Left renal cortex interstitium (tissue), 4 donors: ENCODE measurements around the gene PEX19. TPM values are rescaled to one million over a fixed set of nuclear protein-coding genes. Genes with fewer than 3 reads are reported as not detected.

Experiments used
- DNase-seq, 4 donors: peaks; one replicate each; pipeline ENCODE4 v3.0.0-alpha.2; 2013; ENCODE audit warnings: low read depth in 4 of 4, low spot score in 2 of 4, missing footprints in 1 of 4
- polyA plus RNA-seq, 4 donors: library from polyadenylated mRNA; unstranded; fragments of 120-200 nt; gene quantifications; one replicate each; pipeline ENCODE4 v1.2.1, GENCODE V29; 2013; ENCODE audit not compliant: insufficient read length in 4 of 4

The PEX19 gene
- polyA plus RNA-seq, 4 donors: 72.1 to 91.4 (median 78.8) TPM

GRCh38 chr1:160243767-160244166, 41.2 kb downstream of the PEX19 start:
- no peak for DNase-seq

GRCh38 chr1:160239582-160240299, 45.2 kb downstream of the PEX19 start:
- no peak for DNase-seq

DNA sequence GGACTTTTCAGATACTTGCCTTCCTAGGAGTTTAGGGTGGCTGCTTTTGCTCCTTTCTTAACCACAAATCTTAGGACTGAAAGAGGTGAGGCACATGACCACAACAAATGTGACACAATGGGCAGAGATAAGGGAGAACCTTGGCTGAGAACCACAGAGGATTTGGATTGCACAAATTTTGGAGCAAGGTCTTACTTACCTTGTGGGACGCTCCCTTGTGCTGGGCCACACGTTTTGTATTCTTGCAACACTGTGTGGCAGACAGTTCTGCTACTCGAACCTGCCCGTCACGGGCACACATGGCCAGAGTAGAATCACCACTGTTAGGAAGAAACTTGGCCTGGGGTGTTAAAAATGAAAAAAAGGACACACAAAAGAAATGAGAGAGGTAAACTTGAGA, 46.5 kb downstream of the PEX19 start:
- DNase-seq: no peak

DNA sequence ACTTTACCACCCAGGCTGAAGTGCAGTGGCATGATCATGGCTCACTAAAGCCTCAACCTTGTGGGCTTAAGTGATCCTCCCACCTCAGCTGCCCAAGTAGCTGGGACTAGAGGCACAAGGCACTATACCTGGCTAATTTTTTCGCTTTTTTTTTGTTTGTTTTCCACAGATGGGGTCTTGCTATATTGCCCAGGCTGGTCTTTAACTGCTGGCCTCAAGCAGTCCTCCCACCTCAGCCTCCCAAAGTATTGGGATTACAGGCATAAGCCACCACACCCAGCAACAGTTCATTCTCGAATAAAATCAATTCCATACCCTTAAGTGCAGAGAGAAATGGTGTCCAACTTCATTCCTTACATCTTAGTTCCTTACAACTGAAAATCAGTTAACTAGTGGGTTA, 47.4 kb downstream of the PEX19 start:
- no peak for DNase-seq

DNA sequence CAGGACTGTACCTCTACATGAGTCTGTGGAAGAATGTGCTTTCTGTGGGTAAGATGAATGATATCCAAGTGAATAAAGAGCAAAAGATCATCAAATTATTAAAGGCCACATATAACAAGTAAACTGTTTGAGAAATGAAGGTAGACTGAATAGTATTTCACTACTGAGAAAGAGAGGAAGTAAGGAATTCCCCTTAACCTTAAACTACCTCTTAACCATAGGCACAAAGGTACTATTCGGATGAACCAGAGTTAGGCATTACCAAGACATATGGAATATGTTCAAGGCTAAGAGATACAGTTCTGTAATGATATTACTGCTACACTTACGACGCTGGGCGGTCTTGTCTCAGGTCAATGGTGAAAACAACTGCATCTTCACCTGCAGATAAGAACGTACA, 48.1 kb downstream of the PEX19 start:
- DNase-seq: no peak

DNA sequence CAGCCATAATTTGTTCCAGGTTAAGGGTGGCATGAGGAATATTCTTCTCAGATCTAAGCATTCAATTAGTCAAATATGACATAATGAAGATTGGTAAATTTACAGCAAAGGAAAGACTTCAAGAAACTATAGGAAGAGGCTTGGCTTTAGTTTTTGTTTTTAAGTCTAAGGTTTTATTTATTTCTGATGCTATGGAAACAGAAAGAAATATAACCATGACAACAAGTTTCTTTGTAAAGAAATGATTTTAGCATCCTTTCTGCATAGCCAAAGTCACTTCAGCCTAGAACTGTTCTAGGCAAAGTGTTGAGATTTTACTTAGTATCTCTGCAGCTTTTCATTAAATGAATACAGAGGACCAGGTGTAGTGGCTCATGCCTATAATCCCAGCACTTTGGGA, 52.0 kb downstream of the PEX19 start:
- no peak for DNase-seq

DNA sequence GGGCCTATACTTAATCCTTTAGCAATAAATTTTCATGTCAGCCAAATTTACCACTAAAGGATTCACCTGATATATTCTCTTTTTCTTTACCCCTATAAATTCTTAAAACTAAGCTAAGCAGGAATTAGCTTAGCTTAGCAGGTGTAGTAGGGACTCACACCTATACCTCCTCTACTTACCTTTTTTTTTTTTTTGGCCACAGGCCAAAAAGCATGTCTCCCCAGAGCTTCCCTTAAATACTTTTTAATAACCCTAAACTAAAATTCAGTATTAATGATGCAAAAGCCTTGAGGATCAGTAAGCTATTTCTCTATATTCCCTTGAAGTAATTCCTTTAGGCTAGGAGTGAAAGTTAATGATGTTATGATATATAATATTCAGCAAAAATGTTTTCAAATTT, 56.5 kb downstream of the PEX19 start:
- no peak for DNase-seq

DNA sequence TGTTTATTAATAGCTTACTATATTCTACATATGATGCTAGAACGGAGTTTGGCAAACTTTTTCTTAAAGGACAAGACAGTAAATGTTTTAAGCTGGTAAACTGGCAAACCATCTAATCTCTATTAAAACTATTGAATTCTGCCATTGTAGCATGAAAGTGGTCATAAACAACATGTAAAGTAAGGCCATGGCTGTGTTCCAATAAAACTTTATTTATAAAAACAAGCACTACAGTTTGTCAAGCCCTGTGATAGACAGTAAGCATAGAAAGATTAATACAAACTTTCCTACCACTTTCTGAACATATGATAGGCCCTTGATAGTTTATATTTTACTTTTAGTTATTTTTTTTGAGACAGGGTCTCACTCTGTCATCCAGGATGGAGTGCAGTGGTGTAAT, 57.4 kb downstream of the PEX19 start:
- no peak for DNase-seq

DNA sequence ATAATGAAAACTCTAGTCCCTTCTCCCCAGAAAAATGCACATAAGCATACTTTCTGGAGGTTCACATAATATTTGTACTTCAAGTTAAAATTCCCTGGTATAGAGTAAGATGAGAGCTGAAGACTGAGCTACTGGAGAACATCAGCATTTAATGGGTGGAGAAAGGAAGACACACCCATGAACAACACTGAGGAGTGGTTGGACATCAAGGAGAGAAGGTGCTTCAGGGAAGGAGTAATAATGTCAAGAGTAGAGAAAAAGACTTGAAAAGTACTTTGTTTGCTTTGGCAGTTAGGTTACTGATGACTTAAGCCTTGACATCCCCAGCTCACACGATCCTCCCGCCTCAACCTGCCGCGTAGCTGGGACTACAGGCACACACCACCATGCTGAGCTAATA, 57.9 kb downstream of the PEX19 start:
- DNase-seq: no peak

Other genes with a start within 250 kb of the PEX19 start
- gene KCNJ10, start 215.0 kb downstream of the PEX19 start, polyA plus RNA-seq: 10 to 100 TPM; 23.4 to 30.9 (median 23.9) TPM
- gene KCNJ9, start 203.6 kb downstream of the PEX19 start, polyA plus RNA-seq: under 1 TPM; 0.08 to 0.14 (median 0.12) TPM
- 10 to 100 TPM; 26.9 to 43.7 (median 38.6) TPM for gene IGSF8, start 186.5 kb downstream of the PEX19 start, polyA plus RNA-seq
- gene ATP1A2, start 169.4 kb downstream of the PEX19 start, polyA plus RNA-seq: 1 to 10 TPM; 3.9 to 5.7 (median 4.8) TPM
- under 1 TPM in 3 of 4 donors, not detected in 1; 0.04 to 0.43 (median 0.26) TPM for gene ATP1A4, start 133.5 kb downstream of the PEX19 start, polyA plus RNA-seq
- under 1 TPM; 0.13 to 0.63 (median 0.33) TPM for gene CASQ1, start 94.6 kb downstream of the PEX19 start, polyA plus RNA-seq
- gene PEA15, start 79.7 kb downstream of the PEX19 start, polyA plus RNA-seq: 100 to 1,000 TPM in 2 of 4 donors, 10 to 100 TPM in 2; 86.1 to 130 (median 108) TPM
- 100 to 1,000 TPM; 160 to 276 (median 224) TPM for gene DCAF8, start 22.6 kb downstream of the PEX19 start, polyA plus RNA-seq
- gene COPA, start 58.1 kb upstream of the PEX19 start, polyA plus RNA-seq: 100 to 1,000 TPM; 140 to 179 (median 159) TPM
- gene NCSTN, start 58.2 kb upstream of the PEX19 start, polyA plus RNA-seq: 100 to 1,000 TPM; 141 to 159 (median 155) TPM
- gene NHLH1, start 81.9 kb upstream of the PEX19 start, polyA plus RNA-seq: under 1 TPM; 0.10 to 0.33 (median 0.19) TPM
- 10 to 100 TPM; 29.2 to 43.9 (median 34.9) TPM for gene VANGL2, start 115.4 kb upstream of the PEX19 start, polyA plus RNA-seq
- gene SLAMF6, start 238.1 kb upstream of the PEX19 start, polyA plus RNA-seq: under 1 TPM in 3 of 4 donors, not detected in 1; 0.10 to 0.17 (median 0.13) TPM